ENCODE results near the gene OSCP1.

The OSCP1 gene

DNA sequence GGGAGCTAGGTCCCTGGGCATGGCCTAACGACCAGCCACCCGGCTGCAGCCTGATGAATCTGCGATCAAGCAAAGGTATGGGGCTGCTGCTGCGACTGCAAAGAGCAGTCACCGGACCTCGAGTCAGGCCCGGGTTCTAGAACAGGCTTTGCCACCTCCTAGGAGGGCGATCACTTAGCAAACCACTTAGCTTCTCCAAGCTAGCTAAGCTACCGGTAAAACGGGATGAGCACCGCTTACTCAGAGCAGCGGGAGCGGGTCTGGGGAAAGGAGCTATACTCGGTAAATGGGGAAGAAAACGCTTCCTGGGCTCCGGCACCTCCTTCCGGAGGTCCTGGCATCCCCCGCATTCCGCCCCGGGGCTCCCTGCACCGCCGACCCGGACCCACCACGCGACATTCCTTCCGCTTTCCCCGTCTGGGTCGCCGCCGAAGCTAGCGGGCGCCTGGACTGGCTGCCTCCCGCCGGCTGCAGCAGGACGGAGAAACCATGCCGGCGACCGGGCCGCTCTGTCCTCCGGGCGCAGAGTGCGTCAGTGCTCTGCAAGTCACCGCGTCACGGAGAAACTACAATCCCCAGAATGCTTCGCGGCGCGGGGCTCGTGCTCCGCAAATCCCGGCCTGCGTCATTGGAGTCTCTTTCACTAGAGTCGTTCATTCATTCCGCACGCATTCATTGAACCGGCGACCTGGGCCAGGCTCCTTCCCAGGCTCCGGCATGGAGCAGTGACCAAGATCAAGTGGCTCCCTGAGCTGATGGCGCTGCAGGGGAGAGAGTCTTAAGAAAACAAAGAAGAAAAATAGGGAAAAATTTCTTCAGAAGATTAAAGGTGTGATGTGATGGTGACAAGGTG is 52.6 kb downstream of the OSCP1 start, which contains the start of gene LSM10:
Gene LSM10 (minus strand): TSS at position 531 of the 853 bp plus-strand sequence. CDS start 3,779 bp downstream, outside the sequence.
- TF ChIP-seq MYC (IDR thresholded peaks at IDR 0.05; ENCODE audit: low read depth, low read length): peak; percentile 84
- TF ChIP-seq, protein P1, sequence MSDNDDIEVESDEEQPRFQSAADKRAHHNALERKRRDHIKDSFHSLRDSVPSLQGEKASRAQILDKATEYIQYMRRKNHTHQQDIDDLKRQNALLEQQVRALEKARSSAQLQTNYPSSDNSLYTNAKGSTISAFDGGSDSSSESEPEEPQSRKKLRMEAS (IDR thresholded peaks at IDR 0.05; ENCODE audit: low read depth, low read length): peak; percentile 89
- TF ChIP-seq, protein P2, sequence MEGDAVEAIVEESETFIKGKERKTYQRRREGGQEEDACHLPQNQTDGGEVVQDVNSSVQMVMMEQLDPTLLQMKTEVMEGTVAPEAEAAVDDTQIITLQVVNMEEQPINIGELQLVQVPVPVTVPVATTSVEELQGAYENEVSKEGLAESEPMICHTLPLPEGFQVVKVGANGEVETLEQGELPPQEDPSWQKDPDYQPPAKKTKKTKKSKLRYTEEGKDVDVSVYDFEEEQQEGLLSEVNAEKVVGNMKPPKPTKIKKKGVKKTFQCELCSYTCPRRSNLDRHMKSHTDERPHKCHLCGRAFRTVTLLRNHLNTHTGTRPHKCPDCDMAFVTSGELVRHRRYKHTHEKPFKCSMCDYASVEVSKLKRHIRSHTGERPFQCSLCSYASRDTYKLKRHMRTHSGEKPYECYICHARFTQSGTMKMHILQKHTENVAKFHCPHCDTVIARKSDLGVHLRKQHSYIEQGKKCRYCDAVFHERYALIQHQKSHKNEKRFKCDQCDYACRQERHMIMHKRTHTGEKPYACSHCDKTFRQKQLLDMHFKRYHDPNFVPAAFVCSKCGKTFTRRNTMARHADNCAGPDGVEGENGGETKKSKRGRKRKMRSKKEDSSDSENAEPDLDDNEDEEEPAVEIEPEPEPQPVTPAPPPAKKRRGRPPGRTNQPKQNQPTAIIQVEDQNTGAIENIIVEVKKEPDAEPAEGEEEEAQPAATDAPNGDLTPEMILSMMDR (IDR thresholded peaks at IDR 0.05; ENCODE audit: low read depth, low read length): no peak
- peak; percentile 76 for TF ChIP-seq POLR2A (IDR thresholded peaks at IDR 0.05; ENCODE audit: extremely low read depth, insufficient read length)
- DNase-seq (ENCODE audit: low read depth): peak; percentile 93
- H3K4me3 ChIP-seq (ENCODE audit: low read depth, low read length): peak within 1 kb of the TSS; percentile 91

- DNase-seq (ENCODE audit: low read depth): no peak
- peak overlapping the region; percentile 91 for H3K4me3 ChIP-seq (ENCODE audit: low read depth, low read length)
- TF ChIP-seq, protein P1 (IDR thresholded peaks at IDR 0.05; ENCODE audit: low read depth, low read length): no peak
- TF ChIP-seq MYC (IDR thresholded peaks at IDR 0.05; ENCODE audit: low read depth, low read length) (no peak), POLR2A (IDR thresholded peaks at IDR 0.05; ENCODE audit: extremely low read depth, insufficient read length) (no peak)
- TF ChIP-seq, protein P2 (IDR thresholded peaks at IDR 0.05; ENCODE audit: low read depth, low read length): no peak
These were observed 53.2 kb downstream of the OSCP1 start for GRCh38 chr1:36397083-36397377.

GRCh38 chr1:36396359-36396758 is 53.9 kb downstream of the OSCP1 start:
- no peak for DNase-seq (ENCODE audit: low read depth)
- TF ChIP-seq MYC (IDR thresholded peaks at IDR 0.05; ENCODE audit: low read depth, low read length) (no peak), POLR2A (IDR thresholded peaks at IDR 0.05; ENCODE audit: extremely low read depth, insufficient read length) (no peak)
- TF ChIP-seq, protein P1 (IDR thresholded peaks at IDR 0.05; ENCODE audit: low read depth, low read length): no peak
- TF ChIP-seq, protein P2 (IDR thresholded peaks at IDR 0.05; ENCODE audit: low read depth, low read length): no peak
- no peak overlapping the region for H3K4me3 ChIP-seq (ENCODE audit: low read depth, low read length)

DNA sequence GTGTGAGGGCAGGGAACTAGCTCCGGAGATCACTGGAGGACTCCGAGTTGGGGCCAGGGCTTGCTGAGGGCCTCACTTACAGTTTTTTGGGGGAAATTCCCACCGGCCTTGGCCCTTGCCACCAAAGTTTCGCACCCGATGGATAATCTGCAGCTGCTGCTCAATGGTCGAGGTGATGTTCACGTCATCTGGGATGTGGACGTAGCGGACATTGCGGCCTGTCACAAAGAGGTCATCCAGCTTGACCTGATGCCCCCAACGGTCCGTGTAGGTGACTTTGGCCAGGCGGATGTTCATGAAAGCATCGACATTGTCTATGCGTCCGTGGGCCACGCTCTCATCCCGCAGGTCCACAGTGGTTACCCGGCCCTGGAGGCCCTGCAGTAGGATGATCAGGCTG is 56.6 kb downstream of the OSCP1 start:
- DNase-seq (ENCODE audit: low read depth): no peak
- no peak overlapping the region for H3K4me3 ChIP-seq (ENCODE audit: low read depth, low read length)
- TF ChIP-seq, protein P2 (IDR thresholded peaks at IDR 0.05; ENCODE audit: low read depth, low read length): no peak
- TF ChIP-seq, protein P1 (IDR thresholded peaks at IDR 0.05; ENCODE audit: low read depth, low read length): no peak
- TF ChIP-seq MYC (IDR thresholded peaks at IDR 0.05; ENCODE audit: low read depth, low read length) (no peak), POLR2A (IDR thresholded peaks at IDR 0.05; ENCODE audit: extremely low read depth, insufficient read length) (no peak)

GRCh38 chr1:36392836-36393235 is 57.4 kb downstream of the OSCP1 start:
- no peak overlapping the region for H3K4me3 ChIP-seq (ENCODE audit: low read depth, low read length)
- DNase-seq (ENCODE audit: low read depth): no peak
- TF ChIP-seq, protein P2 (IDR thresholded peaks at IDR 0.05; ENCODE audit: low read depth, low read length): no peak
- no peak for TF ChIP-seq POLR2A (IDR thresholded peaks at IDR 0.05; ENCODE audit: extremely low read depth, insufficient read length)
- TF ChIP-seq MYC (IDR thresholded peaks at IDR 0.05; ENCODE audit: low read depth, low read length): no peak
- TF ChIP-seq, protein P1 (IDR thresholded peaks at IDR 0.05; ENCODE audit: low read depth, low read length): no peak
